OCI-LY7 (cell line): ENCODE results near the gene ZNF467. TPM values are rescaled to one million over a fixed set of nuclear protein-coding genes. Genes with fewer than 3 reads are reported as not detected.

ENCODE experiments used
- BruUV-seq: library from RNA; stranded (reverse); fragments of 400-500 nt; replicated peaks from 2 replicates; lab custom pipeline; 2021; lab: Mats Ljungman, UMichigan
- CTCF ChIA-PET: fragments of 300-600 bp; sonication (Branson Sonifier 250); formaldehyde crosslinking; loops from one replicate; lab custom pipeline; 2022; ENCODE audit warnings: antibody characterized with exemption; ENCODE audit not compliant: unreplicated experiment; lab: Charles Lee
- POLR2A ChIA-PET: fragments of 300-600 bp; sonication (Branson Sonifier 250); formaldehyde crosslinking; loops from one replicate; lab custom pipeline; 2022; ENCODE audit warnings: antibody characterized with exemption; lab: Charles Lee
- DNase-seq: peaks from one replicate; pipeline ENCODE4 v3.0.0-alpha.2; 2015; ENCODE audit warnings: low spot score
- H2AFZ ChIP-seq: fragments of 200-600 bp; sonication (generic), shearing (Covaris generic); 2 replicates; pipeline ENCODE4 v1.6.1; 2014; ENCODE audit warnings: mild to moderate bottlenecking, antibody characterized with exemption, low read length, moderate library complexity
- H3K27ac ChIP-seq: fragments of 200-600 bp; sonication (generic); 2 replicates; pipeline ENCODE4 v1.5.1; 2014; ENCODE audit warnings: mixed run types, low read depth, mild to moderate bottlenecking, moderate library complexity, low read length, inconsistent platforms; ENCODE audit not compliant: poor library complexity, severe bottlenecking
- H3K36me3 ChIP-seq: fragments of 200-600 bp; sonication (generic); 2 replicates; pipeline ENCODE4 v1.6.1; 2014; ENCODE audit warnings: mild to moderate bottlenecking, antibody characterized with exemption, low read length, moderate library complexity, mixed read lengths; ENCODE audit not compliant: insufficient read depth
- H3K4me1 ChIP-seq: fragments of 200-600 bp; sonication (generic); 2 replicates; pipeline ENCODE4 v1.5.1; 2014; ENCODE audit warnings: mild to moderate bottlenecking, low read length; ENCODE audit not compliant: insufficient read depth, poor library complexity, severe bottlenecking
- H3K4me2 ChIP-seq: fragments of 200-600 bp; sonication (generic); 2 replicates; pipeline ENCODE4 v1.6.1; 2014; ENCODE audit warnings: mild to moderate bottlenecking, low read length
- H3K4me3 ChIP-seq: fragments of 200-600 bp; sonication (generic); 2 replicates; pipeline ENCODE4 v1.5.1; 2014; ENCODE audit warnings: mild to moderate bottlenecking, low read depth, low read length; ENCODE audit not compliant: poor library complexity, severe bottlenecking
- H3K79me2 ChIP-seq: fragments of 200-600 bp; sonication (generic); 2 replicates; pipeline ENCODE4 v1.6.1; 2016; ENCODE audit warnings: low read depth, mild to moderate bottlenecking, low read length, moderate library complexity, mixed read lengths; ENCODE audit not compliant: insufficient read depth
- H3K9me2 ChIP-seq: fragments of 200-600 bp; sonication (generic); 2 replicates; pipeline ENCODE4 v1.6.1; 2016; ENCODE audit warnings: mild to moderate bottlenecking, low read length, mixed read lengths; ENCODE audit not compliant: insufficient read depth
- H3K9me3 ChIP-seq: fragments of 200-600 bp; sonication (generic); 2 replicates; pipeline ENCODE4 v1.6.1; 2014; ENCODE audit warnings: mild to moderate bottlenecking, mixed run types, low read length, mixed read lengths
- H4K20me1 ChIP-seq: fragments of 200-600 bp; sonication (generic); 2 replicates; pipeline ENCODE4 v1.6.1; 2014; ENCODE audit warnings: mild to moderate bottlenecking, antibody characterized with exemption, low read length, moderate library complexity, mixed read lengths; ENCODE audit not compliant: insufficient read depth
- CTCF ChIP-seq: fragments of 200-600 bp; sonication (generic); conservative IDR thresholded peaks from 2 replicates; pipeline ENCODE4 v1.5.1; 2014; ENCODE audit warnings: mild to moderate bottlenecking, antibody characterized with exemption, low read length, moderate library complexity, mixed read lengths
- EZH2phosphoT487 ChIP-seq: fragments of 200-600 bp; sonication (generic); IDR thresholded peaks from 2 replicates; pipeline ENCODE4 v1.6.1; 2018; ENCODE audit warnings: low read depth, borderline replicate concordance, mild to moderate bottlenecking, mixed run types, antibody characterized with exemption, low read length, moderate library complexity, mixed read lengths
- intact Hi-C: fragments of 100-400 bp; cut with micrococcal nuclease; formaldehyde crosslinking; loops from one replicate; pipeline ENCODE4 v1.10.0; 2022; ENCODE audit not compliant: unreplicated experiment
- total RNA-seq, 2 experiments: library from RNA; depleted of rRNA in 1 of 2; stranded (reverse); fragments of >200 nt in 1 of 2; shearing (Covaris generic) in 1 of 2; gene quantifications; 2 replicates each; pipeline ENCODE4 v1.2.3, GENCODE V29; 2014 to 2022

The ZNF467 gene
- total RNA-seq, 2 experiments from 2014 or later = 0.22 to 0.40 TPM

- Histone ChIP-seq H2AFZ (no peak overlapping the region), H4K20me1 (no peaks in the 10 kb centered on the region), H3K27ac (no peak overlapping the region), H3K9me3 (no peaks in the 10 kb centered on the region), H3K36me3 (no peaks in the 10 kb centered on the region; the same call in 1 of the 2 replicates), H3K4me2 (no peak overlapping the region), H3K4me1 (peaks cover 12% of the 10 kb centered on the region), H3K79me2 (no peaks in the 10 kb centered on the region), H3K9me2 (no peaks in the 10 kb centered on the region), H3K4me3 (no peak overlapping the region)
- ChIA-PET POLR2A (no interaction called here), CTCF (no interaction called here)
- no TSS peak for BruUV-seq
- no peak for DNase-seq
- TF ChIP-seq EZH2phosphoT487 = no peak
- no peak for TF ChIP-seq CTCF
- intact Hi-C loops = no loop called here
Measured at GRCh38 chr7:149733131-149733923, 40.1 kb downstream of the ZNF467 start.

GRCh38 chr7:149732611-149733010 is 40.8 kb downstream of the ZNF467 start:
- H3K9me2 ChIP-seq = no peaks in the 10 kb centered on the region
- TF ChIP-seq CTCF (no peak), EZH2phosphoT487 (no peak)
- no peaks in the 10 kb centered on the region for H3K9me3 ChIP-seq
- no peak overlapping the region for H3K27ac ChIP-seq
- H4K20me1 ChIP-seq = no peaks in the 10 kb centered on the region
- no TSS peak for BruUV-seq
- H2AFZ ChIP-seq = no peak overlapping the region
- no peak overlapping the region for H3K4me3 ChIP-seq
- ChIA-PET CTCF (no interaction called here), POLR2A (no interaction called here)
- no peaks in the 10 kb centered on the region; the same call in 1 of the 2 replicates for H3K36me3 ChIP-seq
- no peak overlapping the region for H3K4me2 ChIP-seq
- H3K4me1 ChIP-seq = peaks cover 12% of the 10 kb centered on the region
- H3K79me2 ChIP-seq = no peaks in the 10 kb centered on the region
- intact Hi-C loops = no loop called here
- DNase-seq = no peak

- POLR2A ChIA-PET = interaction anchor here (1.3 kb wide), 1 partner anchor 9 kb away, joined by 7 read pairs; no protein-coding TSS in a partner anchor
- Histone ChIP-seq H3K36me3 (no peaks in the 10 kb centered on the region; the same call in 1 of the 2 replicates), H3K9me3 (no peaks in the 10 kb centered on the region), H2AFZ (no peak overlapping the region), H3K27ac (no peak overlapping the region), H3K79me2 (no peaks in the 10 kb centered on the region), H3K9me2 (no peaks in the 10 kb centered on the region), H4K20me1 (no peaks in the 10 kb centered on the region), H3K4me2 (no peak overlapping the region), H3K4me3 (no peak overlapping the region), H3K4me1 (peaks cover 12% of the 10 kb centered on the region)
- no peak for DNase-seq
- no TSS peak for BruUV-seq
- CTCF ChIA-PET = no interaction called here
- no peak for TF ChIP-seq CTCF
- no peak for TF ChIP-seq EZH2phosphoT487
- intact Hi-C loops = no loop called here
Measured at GRCh38 chr7:149732111-149732561, 41.3 kb downstream of the ZNF467 start.
